Liver (tissue), 3 donors: Measurements from ENCODE around the gene GSTP1.
"Not testable (repeated sequence)": the region's sequence is repeated elsewhere in the genome, so short reads cannot be mapped to it uniquely, and the experiment has no call there.

Source experiments
- GABPA ChIP-seq, 2 donors: IDR thresholded peaks in 1 of 2; conservative IDR thresholded peaks in 1 of 2; 2 replicates each; pipeline ENCODE4 v1.6.1; 2016; ENCODE audit warnings: antibody characterized with exemption in 2 of 2, mild to moderate bottlenecking in 1 of 2, moderate library complexity in 1 of 2
- HNF4G ChIP-seq: IDR thresholded peaks from 2 replicates; pipeline ENCODE4 v1.6.1; 2016; ENCODE audit warnings: antibody characterized with exemption
- JUND ChIP-seq, 2 donors: IDR thresholded peaks; 2 replicates each; pipeline ENCODE4 v1.6.1; 2016; ENCODE audit warnings: antibody characterized with exemption in 2 of 2
- YY1 ChIP-seq: IDR thresholded peaks from 2 replicates; pipeline ENCODE4 v1.6.1; 2016; ENCODE audit warnings: antibody characterized with exemption, mild to moderate bottlenecking
- TF ChIP-seq, protein P1 (sequence below): fragments of 150-350 bp; IDR thresholded peaks from 2 replicates; pipeline ENCODE4 v1.5.1; 2017; ENCODE audit warnings: improper control_type of control experiment, low read depth, low read length; ENCODE audit not compliant: missing input control
- TF ChIP-seq, protein P2 (sequence below): IDR thresholded peaks from 2 replicates; pipeline ENCODE4 v1.6.1; 2016; ENCODE audit warnings: antibody characterized with exemption
- donor health status: healthy.
- donor health status: healthy.

DNA sequence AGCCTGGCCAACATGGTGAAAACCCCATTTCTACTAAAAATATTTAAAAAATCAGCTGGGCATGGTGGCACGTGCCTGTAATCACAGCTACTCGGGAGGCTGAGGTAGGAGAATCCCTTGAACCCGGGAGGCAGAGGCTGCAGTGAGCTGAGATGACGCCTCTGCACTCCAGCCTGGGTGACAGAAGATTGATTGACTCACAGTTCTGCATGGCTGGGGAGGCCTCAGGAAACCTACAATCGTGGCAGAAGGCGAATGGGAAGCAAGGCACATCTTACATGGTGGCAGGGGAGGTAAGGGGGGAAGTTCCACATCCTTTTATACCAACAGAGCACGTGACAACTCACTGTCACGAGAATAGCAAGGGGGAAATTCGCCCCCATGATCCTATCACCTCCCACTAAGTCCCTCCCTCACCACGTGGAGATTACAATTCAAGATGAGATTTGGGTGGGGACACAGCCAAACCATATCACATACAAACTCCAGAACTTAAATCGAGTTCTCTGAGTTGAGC lies 5.3 kb downstream of the GSTP1 start:
- TF ChIP-seq, protein P1, sequence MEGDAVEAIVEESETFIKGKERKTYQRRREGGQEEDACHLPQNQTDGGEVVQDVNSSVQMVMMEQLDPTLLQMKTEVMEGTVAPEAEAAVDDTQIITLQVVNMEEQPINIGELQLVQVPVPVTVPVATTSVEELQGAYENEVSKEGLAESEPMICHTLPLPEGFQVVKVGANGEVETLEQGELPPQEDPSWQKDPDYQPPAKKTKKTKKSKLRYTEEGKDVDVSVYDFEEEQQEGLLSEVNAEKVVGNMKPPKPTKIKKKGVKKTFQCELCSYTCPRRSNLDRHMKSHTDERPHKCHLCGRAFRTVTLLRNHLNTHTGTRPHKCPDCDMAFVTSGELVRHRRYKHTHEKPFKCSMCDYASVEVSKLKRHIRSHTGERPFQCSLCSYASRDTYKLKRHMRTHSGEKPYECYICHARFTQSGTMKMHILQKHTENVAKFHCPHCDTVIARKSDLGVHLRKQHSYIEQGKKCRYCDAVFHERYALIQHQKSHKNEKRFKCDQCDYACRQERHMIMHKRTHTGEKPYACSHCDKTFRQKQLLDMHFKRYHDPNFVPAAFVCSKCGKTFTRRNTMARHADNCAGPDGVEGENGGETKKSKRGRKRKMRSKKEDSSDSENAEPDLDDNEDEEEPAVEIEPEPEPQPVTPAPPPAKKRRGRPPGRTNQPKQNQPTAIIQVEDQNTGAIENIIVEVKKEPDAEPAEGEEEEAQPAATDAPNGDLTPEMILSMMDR = not testable (repeated sequence)
- TF ChIP-seq HNF4G; YY1; JUND (IDR thresholded peaks at IDR 0.05); GABPA (IDR thresholded peaks at IDR 0.05 in 1 of 2, conservative IDR thresholded peaks at IDR 0.05 in 1 of 2): not testable (repeated sequence)
- TF ChIP-seq, protein P2, sequence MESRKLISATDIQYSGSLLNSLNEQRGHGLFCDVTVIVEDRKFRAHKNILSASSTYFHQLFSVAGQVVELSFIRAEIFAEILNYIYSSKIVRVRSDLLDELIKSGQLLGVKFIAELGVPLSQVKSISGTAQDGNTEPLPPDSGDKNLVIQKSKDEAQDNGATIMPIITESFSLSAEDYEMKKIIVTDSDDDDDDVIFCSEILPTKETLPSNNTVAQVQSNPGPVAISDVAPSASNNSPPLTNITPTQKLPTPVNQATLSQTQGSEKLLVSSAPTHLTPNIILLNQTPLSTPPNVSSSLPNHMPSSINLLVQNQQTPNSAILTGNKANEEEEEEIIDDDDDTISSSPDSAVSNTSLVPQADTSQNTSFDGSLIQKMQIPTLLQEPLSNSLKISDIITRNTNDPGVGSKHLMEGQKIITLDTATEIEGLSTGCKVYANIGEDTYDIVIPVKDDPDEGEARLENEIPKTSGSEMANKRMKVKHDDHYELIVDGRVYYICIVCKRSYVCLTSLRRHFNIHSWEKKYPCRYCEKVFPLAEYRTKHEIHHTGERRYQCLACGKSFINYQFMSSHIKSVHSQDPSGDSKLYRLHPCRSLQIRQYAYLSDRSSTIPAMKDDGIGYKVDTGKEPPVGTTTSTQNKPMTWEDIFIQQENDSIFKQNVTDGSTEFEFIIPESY = not testable (repeated sequence)
